HepG2 (cell line): ENCODE measurements around the gene QPCT. TPM values are rescaled to one million over a fixed set of nuclear protein-coding genes. Genes with fewer than 3 reads are reported as not detected.

Experiments used
- ATAC-seq: fragments of 200-7000 bp; cut with Tn5 transposase; 3 replicates; pipeline ENCODE4 v1.9.1; 2020; ENCODE audit warnings: mild to moderate bottlenecking, moderate library complexity
- BruUV-seq: library from RNA; stranded (reverse); fragments of 400-500 nt; replicated peaks from 2 replicates; lab custom pipeline; 2021; lab: Mats Ljungman, UMichigan
- CTCF ChIA-PET: fragments of 300-600 bp; formaldehyde crosslinking; extraction: SDS; loops from one replicate; lab custom pipeline; 2021; ENCODE audit warnings: low total read pairs, inconsistent platforms, low intra/inter-chr PET ratio; lab: Yijun Ruan, JAX
- POLR2A ChIA-PET: fragments of 350-600 bp; sonication (Branson Sonifier 250); formaldehyde crosslinking; loops from one replicate; lab custom pipeline; 2020; ENCODE audit warnings: antibody characterized with exemption, inconsistent platforms; lab: Yijun Ruan, JAX
- DNase-seq: peaks from one replicate; pipeline ENCODE4 v3.0.0-alpha.2; 2015; ENCODE audit warnings: low spot score
- FAIRE-seq: peaks from 3 replicates; lab custom pipeline; 2011; peaks lifted over from hg19 to GRCh38; lab: Jason Lieb, UNC
- H2AFZ ChIP-seq: one replicate; pipeline ENCODE4 v1.6.1; 2011; ENCODE audit warnings: low read length, inconsistent platforms
- H3K27ac ChIP-seq: fragments of 300-600 bp; 3 replicates; pipeline ENCODE4 v1.8.0; 2011; ENCODE audit warnings: mixed run types, mild to moderate bottlenecking, mixed read lengths, low read length, inconsistent platforms; ENCODE audit not compliant: insufficient read depth; ENCODE audit errors: extremely low read length
- H3K27me3 ChIP-seq, 2 experiments: fragments of 200-600 bp in 1 of 2; 2 replicates in 1 of 2; 3 replicates in 1 of 2; pipeline versions ENCODE4 v1.6.0 to v1.8.0; 2011; ENCODE audit warnings: low read length in 2 of 2, mild to moderate bottlenecking in 2 of 2, moderate library complexity in 2 of 2, inconsistent platforms in 1 of 2; ENCODE audit not compliant: insufficient read depth in 2 of 2, control insufficient read depth in 1 of 2
- H3K36me3 ChIP-seq, 2 experiments: fragments of 200-600 bp in 1 of 2; replicated peaks in 1 of 2; 2 replicates in 1 of 2; 3 replicates in 1 of 2; pipeline versions ENCODE4 v1.5.1 to v1.8.0; 2011; ENCODE audit warnings: low read length in 2 of 2, inconsistent platforms in 1 of 2; ENCODE audit not compliant: insufficient read depth in 2 of 2, control insufficient read depth in 1 of 2
- H3K4me1 ChIP-seq: 2 replicates; pipeline ENCODE4 v1.5.1; 2012; ENCODE audit warnings: low read length, inconsistent platforms; ENCODE audit not compliant: insufficient read depth
- H3K4me2 ChIP-seq: 2 replicates; pipeline ENCODE4 v1.6.0; 2011; ENCODE audit warnings: low read depth, low read length, inconsistent platforms
- H3K4me3 ChIP-seq, 3 experiments: fragments of 200-600 bp in 1 of 3; sonication (generic), shearing (Covaris generic) in 1 of 3; replicated peaks in 1 of 3; 2 replicates each; pipeline ENCODE4 v1.5.1; 2011 to 2016; ENCODE audit warnings: low read length in 3 of 3, inconsistent platforms in 2 of 3, low read depth in 2 of 3, mild to moderate bottlenecking in 2 of 3, control low read depth in 1 of 3, mixed read lengths in 1 of 3; ENCODE audit not compliant: insufficient read depth in 1 of 3
- H3K79me2 ChIP-seq: one replicate; pipeline ENCODE4 v1.6.1; 2011; ENCODE audit warnings: low read length, inconsistent platforms; ENCODE audit not compliant: insufficient read depth
- H3K9ac ChIP-seq: 2 replicates; pipeline ENCODE4 v1.6.0; 2011; ENCODE audit warnings: mild to moderate bottlenecking, low read depth, low read length, inconsistent platforms; ENCODE audit not compliant: insufficient read depth
- H3K9me3 ChIP-seq: 2 replicates; pipeline ENCODE4 v1.5.1; 2012; ENCODE audit warnings: mild to moderate bottlenecking, low read length
- H4K20me1 ChIP-seq: 2 replicates; pipeline ENCODE4 v1.6.0; 2011; ENCODE audit warnings: inconsistent platforms, mild to moderate bottlenecking, low read length, moderate library complexity; ENCODE audit not compliant: insufficient read depth
- BCL3 ChIP-seq: sonication (generic); formaldehyde crosslinking; IDR thresholded peaks from 2 replicates; pipeline ENCODE4 v1.5.1; 2020; ENCODE audit warnings: mild to moderate bottlenecking, missing genetic modification reagents, moderate library complexity
- ELK4 ChIP-seq: sonication (generic); formaldehyde crosslinking; IDR thresholded peaks from 2 replicates; pipeline ENCODE4 v1.9.0; 2021; ENCODE audit warnings: missing genetic modification reagents, borderline replicate concordance
- HDAC1 ChIP-seq: sonication (generic); formaldehyde crosslinking; IDR thresholded peaks from 2 replicates; pipeline ENCODE4 v1.5.1; 2020; ENCODE audit warnings: mild to moderate bottlenecking, missing genetic modification reagents
- HOXD1 ChIP-seq: sonication (generic); formaldehyde crosslinking; IDR thresholded peaks from 2 replicates; pipeline ENCODE4 v1.5.0; 2020; ENCODE audit warnings: missing genetic modification reagents
- KAT8 ChIP-seq: IDR thresholded peaks from 2 replicates; pipeline ENCODE4 v1.6.1; 2016; ENCODE audit warnings: missing genetic modification reagents, missing compliant biosample characterization
- KLF6 ChIP-seq: IDR thresholded peaks from 2 replicates; pipeline ENCODE4 v1.8.0; 2016; ENCODE audit warnings: missing biosample characterization, missing genetic modification reagents
- RERE ChIP-seq: IDR thresholded peaks from 2 replicates; pipeline ENCODE4 v1.6.1; 2016; ENCODE audit warnings: low read depth, missing genetic modification reagents, missing compliant biosample characterization
- ZNF407 ChIP-seq: sonication (generic); formaldehyde crosslinking; IDR thresholded peaks from one replicate; pipeline ENCODE4 v1.5.1; 2020; ENCODE audit warnings: mild to moderate bottlenecking, missing genetic modification reagents; ENCODE audit errors: not compliant biosample characterization
- WGBS: methylation state at CpG from one replicate; pipeline ENCODE4 v1.1.6; 2017; ENCODE audit warnings: low lambda C conversion rate; 5-methylcytosine and 5-hydroxymethylcytosine counted together
- in situ Hi-C: cut with HindIII; loops from 2 replicates; pipeline ENCODE4 v1.10.0; 2017; ENCODE audit warnings: low pct_unique_long_range_greater_than_20kb; ENCODE audit not compliant: extremely low pct_ligation_motif_present
- intact Hi-C: fragments of 100-400 bp; cut with micrococcal nuclease; formaldehyde crosslinking; loops from one replicate; pipeline ENCODE4 v1.10.0; 2022; ENCODE audit not compliant: unreplicated experiment
- polyA plus RNA-seq, 8 experiments: library from polyadenylated mRNA; depleted of rRNA in 3 of 8; stranded (reverse) in 7 of 8; unstranded in 1 of 8; fragments of >200 nt; fragmentation: Illumina TruSeq in 4 of 8; extraction: Trizol in 4 of 8; gene quantifications; 2 replicates each; pipeline versions ENCODE4 v1.2.1 to v1.2.3, GENCODE V29; 2011 to 2016; ENCODE audit warnings: low read depth in 4 of 8, missing spikeins in 1 of 8, mixed read lengths in 1 of 8; ENCODE audit not compliant: insufficient read depth in 1 of 8
- total RNA-seq, 5 experiments: library from RNA; depleted of rRNA; stranded (reverse); fragments of >200 nt; fragmentation: Illumina TruSeq; extraction: Trizol; gene quantifications; 2 replicates each; pipeline ENCODE4 v1.2.3, GENCODE V29; 2016; ENCODE audit warnings: low read depth in 1 of 5

QPCT gene
- total and polyA plus RNA-seq, 2 of the 13 experiments (the other 11 are each of a cell fraction or from before 2014, with no cell fraction given): 0.77 to 1.2 TPM

- intact Hi-C loops: no loop called here
- TF ChIP-seq BCL3 (no peak), HDAC1 (CRISPR knock-in tag) (no peak), ZNF407 (CRISPR knock-in tag) (no peak), KLF6 (CRISPR knock-in tag) (no peak), HOXD1 (CRISPR knock-in tag) (no peak), ELK4 (CRISPR knock-in tag) (no peak), KAT8 (CRISPR knock-in tag) (no peak), RERE (CRISPR knock-in tag) (no peak)
These were observed 74.5 kb downstream of the QPCT start for GRCh38 chr2:37418956-37419355.

More at GRCh38 chr2:37418956-37419355, 74.5 kb downstream of the QPCT start:
- H3K9me3 ChIP-seq: no peaks in the 10 kb centered on the region
- H3K36me3 ChIP-seq: no peaks in the 10 kb centered on the region
- H4K20me1 ChIP-seq: no peaks in the 10 kb centered on the region
- no peak for FAIRE-seq
- BruUV-seq: no TSS peak
- in situ Hi-C loops: no loop called here
- ChIA-PET POLR2A (no interaction called here), CTCF (no interaction called here)
- H3K4me3 ChIP-seq: no peak overlapping the region
- H3K27me3 ChIP-seq: peaks cover 0 to 10% of the 10 kb centered on the region in 2 experiments; a peak in 2 of 5 replicates
- H3K4me1 ChIP-seq: no peaks in the 10 kb centered on the region
- H3K4me2 ChIP-seq: no peak overlapping the region
- H2AFZ ChIP-seq: no peak overlapping the region
- no peak overlapping the region for H3K9ac ChIP-seq
- H3K27ac ChIP-seq: no peak overlapping the region
- no peaks in the 10 kb centered on the region for H3K79me2 ChIP-seq
- DNase-seq: no peak
- WGBS: 42% methylated on average over 6 of the region's 6 CpGs
- no peak for ATAC-seq
